ENCODE measurements around the gene CORIN. TPM values are rescaled to one million over a fixed set of nuclear protein-coding genes. Genes with fewer than 3 reads are reported as not detected.

The CORIN gene
- polyA plus RNA-seq, 1 donor (not counting 4 experiments of a cell fraction or from before 2014, with no cell fraction given): 0.14 TPM

DNA sequence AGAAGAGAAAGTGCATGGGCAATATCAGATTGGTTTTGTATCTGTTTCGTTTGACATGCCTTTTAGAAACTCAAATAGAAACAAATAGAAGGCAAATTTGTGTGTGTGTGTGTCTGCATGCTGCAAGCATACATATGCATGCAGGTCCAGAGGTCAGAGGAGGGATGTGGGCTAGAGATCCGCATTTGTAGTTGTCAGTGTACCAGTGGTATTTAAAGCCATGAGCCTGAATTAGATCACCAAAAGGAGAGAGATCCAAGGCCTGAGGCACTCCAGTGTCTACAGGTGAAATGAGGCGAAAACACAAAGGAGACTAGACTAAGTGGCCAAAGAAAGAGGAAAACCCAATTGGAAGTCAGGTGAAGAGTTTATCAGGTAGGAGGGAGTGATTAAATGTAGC is 106.7 kb downstream of the CORIN start:
- Histone ChIP-seq H3K79me2 (ENCODE audit: control insufficient read depth, insufficient read depth, low read length) (no peaks in the 10 kb centered on the region), H3K27me3 (ENCODE audit: control insufficient read depth, extremely low read depth, insufficient read depth, low read length) (no peaks in the 10 kb centered on the region), H3K4me2 (ENCODE audit: control insufficient read depth, extremely low read depth, insufficient read depth, low read depth, low read length) (no peak overlapping the region), H3K9ac (ENCODE audit: control insufficient read depth, extremely low read depth, insufficient read depth, low read length) (no peak overlapping the region), H4K20me1 (ENCODE audit: control insufficient read depth, extremely low read depth, insufficient read depth, low read length) (no peaks in the 10 kb centered on the region), H3K9me3 (ENCODE audit: control insufficient read depth, low read depth, low read length) (no peaks in the 10 kb centered on the region), H3K9me1 (ENCODE audit: control insufficient read depth, extremely low read depth, insufficient read depth, low read length) (no peaks in the 10 kb centered on the region), H3K27ac (ENCODE audit: control insufficient read depth, insufficient read depth, low read length) (no peak overlapping the region), H3K36me3 (ENCODE audit: control insufficient read depth in 2 of 2, extremely low read depth in 1 of 2, insufficient read depth in 2 of 2, low read length in 2 of 2) (no peaks in the 10 kb centered on the region), H2AFZ (ENCODE audit: control insufficient read depth, low read length) (no peak overlapping the region), H3K4me3 (ENCODE audit: control insufficient read depth in 2 of 3, extremely low read depth in 1 of 3, insufficient read depth in 2 of 3, low read depth in 1 of 3, low read length in 3 of 3) (no peak overlapping the region), H3K4me1 (ENCODE audit: control insufficient read depth, extremely low read depth, insufficient read depth, low read length) (no peaks in the 10 kb centered on the region)
- no peak for FAIRE-seq
- TF ChIP-seq EZH2 (IDR thresholded peaks at IDR 0.05; ENCODE audit: low read length): no peak
- TF ChIP-seq, protein P1, sequence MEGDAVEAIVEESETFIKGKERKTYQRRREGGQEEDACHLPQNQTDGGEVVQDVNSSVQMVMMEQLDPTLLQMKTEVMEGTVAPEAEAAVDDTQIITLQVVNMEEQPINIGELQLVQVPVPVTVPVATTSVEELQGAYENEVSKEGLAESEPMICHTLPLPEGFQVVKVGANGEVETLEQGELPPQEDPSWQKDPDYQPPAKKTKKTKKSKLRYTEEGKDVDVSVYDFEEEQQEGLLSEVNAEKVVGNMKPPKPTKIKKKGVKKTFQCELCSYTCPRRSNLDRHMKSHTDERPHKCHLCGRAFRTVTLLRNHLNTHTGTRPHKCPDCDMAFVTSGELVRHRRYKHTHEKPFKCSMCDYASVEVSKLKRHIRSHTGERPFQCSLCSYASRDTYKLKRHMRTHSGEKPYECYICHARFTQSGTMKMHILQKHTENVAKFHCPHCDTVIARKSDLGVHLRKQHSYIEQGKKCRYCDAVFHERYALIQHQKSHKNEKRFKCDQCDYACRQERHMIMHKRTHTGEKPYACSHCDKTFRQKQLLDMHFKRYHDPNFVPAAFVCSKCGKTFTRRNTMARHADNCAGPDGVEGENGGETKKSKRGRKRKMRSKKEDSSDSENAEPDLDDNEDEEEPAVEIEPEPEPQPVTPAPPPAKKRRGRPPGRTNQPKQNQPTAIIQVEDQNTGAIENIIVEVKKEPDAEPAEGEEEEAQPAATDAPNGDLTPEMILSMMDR (optimal IDR thresholded peaks at IDR 0.05 in 1 of 3, IDR thresholded peaks at IDR 0.05 in 1 of 3, conservative IDR thresholded peaks at IDR 0.05 in 1 of 3; ENCODE audit: extremely low read depth in 1 of 3, insufficient read depth in 2 of 3, low read length in 3 of 3): no peak
- no peak for DNase-seq (ENCODE audit: low read depth, low spot score)
- dilution Hi-C loops (cut with MboI; ENCODE audit: extremely low pct_ligation_motif_present, low sequenced_read_pairs): no loop called here

DNA sequence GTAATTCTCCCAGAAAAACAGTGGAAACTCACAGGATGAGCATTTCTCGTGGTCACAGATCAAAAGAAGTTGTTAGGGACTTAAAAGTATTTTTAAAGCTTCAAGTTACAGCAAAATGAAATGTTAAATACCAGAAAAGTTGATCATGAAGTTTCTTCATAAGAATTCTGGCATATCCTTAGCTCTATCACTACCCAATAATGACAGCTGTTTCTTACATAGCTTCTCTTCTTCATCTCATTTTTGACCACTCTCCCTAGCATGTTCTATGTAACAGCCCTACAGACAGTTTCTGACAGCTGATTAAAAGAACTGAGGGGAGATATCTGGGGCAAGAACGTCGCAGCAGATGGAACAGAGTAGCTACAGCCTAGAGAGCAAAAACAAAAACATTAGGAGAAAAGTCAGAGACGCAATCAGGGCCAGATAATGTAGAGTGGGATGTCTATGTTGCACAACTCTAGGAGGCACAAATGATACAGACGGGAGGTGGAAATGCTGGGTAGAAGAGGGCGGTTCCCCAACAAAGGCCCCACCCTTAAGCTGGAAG is 108.7 kb downstream of the CORIN start:
- dilution Hi-C loops (cut with MboI; ENCODE audit: extremely low pct_ligation_motif_present, low sequenced_read_pairs): no loop called here
- no peak overlapping the region for H3K4me2 ChIP-seq (ENCODE audit: control insufficient read depth, extremely low read depth, insufficient read depth, low read depth, low read length)
- H3K4me1 ChIP-seq (ENCODE audit: control insufficient read depth, extremely low read depth, insufficient read depth, low read length): no peaks in the 10 kb centered on the region

More for the DNA sequence above, 108.7 kb downstream of the CORIN start:
- H4K20me1 ChIP-seq (ENCODE audit: control insufficient read depth, extremely low read depth, insufficient read depth, low read length): no peaks in the 10 kb centered on the region
- H3K9me1 ChIP-seq (ENCODE audit: control insufficient read depth, extremely low read depth, insufficient read depth, low read length): no peaks in the 10 kb centered on the region
- no peaks in the 10 kb centered on the region for H3K9me3 ChIP-seq (ENCODE audit: control insufficient read depth, low read depth, low read length)
- H3K9ac ChIP-seq (ENCODE audit: control insufficient read depth, extremely low read depth, insufficient read depth, low read length): no peak overlapping the region
- no peak for TF ChIP-seq EZH2 (IDR thresholded peaks at IDR 0.05; ENCODE audit: low read length)
- TF ChIP-seq, protein P1 (optimal IDR thresholded peaks at IDR 0.05 in 1 of 3, IDR thresholded peaks at IDR 0.05 in 1 of 3, conservative IDR thresholded peaks at IDR 0.05 in 1 of 3; ENCODE audit: extremely low read depth in 1 of 3, insufficient read depth in 2 of 3, low read length in 3 of 3): no peak
- DNase-seq (ENCODE audit: low read depth, low spot score) (no peak), FAIRE-seq (no peak)
- H3K27ac ChIP-seq (ENCODE audit: control insufficient read depth, insufficient read depth, low read length): no peak overlapping the region
- H3K4me3 ChIP-seq (ENCODE audit: control insufficient read depth in 2 of 3, extremely low read depth in 1 of 3, insufficient read depth in 2 of 3, low read depth in 1 of 3, low read length in 3 of 3): no peak overlapping the region
- no peak overlapping the region for H2AFZ ChIP-seq (ENCODE audit: control insufficient read depth, low read length)
- no peaks in the 10 kb centered on the region for H3K79me2 ChIP-seq (ENCODE audit: control insufficient read depth, insufficient read depth, low read length)
- H3K36me3 ChIP-seq (ENCODE audit: control insufficient read depth in 2 of 2, extremely low read depth in 1 of 2, insufficient read depth in 2 of 2, low read length in 2 of 2): no peaks in the 10 kb centered on the region
- no peaks in the 10 kb centered on the region for H3K27me3 ChIP-seq (ENCODE audit: control insufficient read depth, extremely low read depth, insufficient read depth, low read length)

Measured in keratinocyte (primary cell).